NCI-H1417 (cell line): ENCODE results near the gene ANKRD37.
A peak's percentile ranks its signal among the peaks of the same experiment; 100 is the strongest.

Experiments
- DNase-seq, 3 experiments: peaks; one replicate each; lab custom pipeline; 2025; lab: John Stamatoyannopoulos, UW

ANKRD37 gene

GRCh38 chr4:185380320-185380719 lies 16.3 kb upstream of the ANKRD37 start:
- no peak for DNase-seq

GRCh38 chr4:185381288-185382196 lies 15.1 kb upstream of the ANKRD37 start:
- DNase-seq, result no peak

- no peak for DNase-seq
These were observed 13.9 kb upstream of the ANKRD37 start for GRCh38 chr4:185382754-185383153.

GRCh38 chr4:185383451-185383850 lies 13.2 kb upstream of the ANKRD37 start:
- DNase-seq, result no peak

- DNase-seq, result no peak
These were observed 12.6 kb upstream of the ANKRD37 start for GRCh38 chr4:185384061-185384460.

- DNase-seq, result no peak
These were observed 11.7 kb upstream of the ANKRD37 start for GRCh38 chr4:185384930-185385331.

- DNase-seq, result no peak
These were observed 8.7 kb upstream of the ANKRD37 start for GRCh38 chr4:185387957-185388356.

GRCh38 chr4:185390941-185391340 lies 5.7 kb upstream of the ANKRD37 start:
- DNase-seq, result no peak

GRCh38 chr4:185392156-185392555 lies 4.5 kb upstream of the ANKRD37 start:
- no peak for DNase-seq

GRCh38 chr4:185394568-185395237 lies 1.9 kb upstream of the ANKRD37 start:
- peak in 2 of 3 experiments; percentile 31 to 68 for DNase-seq

GRCh38 chr4:185395238-185395955 lies 1.2 kb upstream of the ANKRD37 start, which contains the start of gene LRP2BP:
LRP2BP (minus strand) TSS chr4:185395924; CDS start chr4:185378186, 17,738 bp downstream.
- peak in 1 of 3 experiments; percentile 68 for DNase-seq

- DNase-seq, result peak; percentile 94 to 99 (median 97)
These were observed 501 bp upstream of the ANKRD37 start for GRCh38 chr4:185395956-185396723.

GRCh38 chr4:185398618-185399017 lies 2.0 kb downstream of the ANKRD37 start:
- no peak for DNase-seq

GRCh38 chr4:185399466-185399865 lies 2.8 kb downstream of the ANKRD37 start:
- DNase-seq, result peak in 1 of 3 experiments; percentile 52

GRCh38 chr4:185404031-185404430 lies 7.4 kb downstream of the ANKRD37 start:
- DNase-seq, result peak in 2 of 3 experiments; percentile 1 to 62

- DNase-seq, result no peak
These were observed 8.8 kb downstream of the ANKRD37 start for GRCh38 chr4:185405296-185405999.

GRCh38 chr4:185408432-185408831 lies 11.8 kb downstream of the ANKRD37 start:
- no peak for DNase-seq

GRCh38 chr4:185411849-185412248 lies 15.2 kb downstream of the ANKRD37 start:
- DNase-seq, result no peak

- DNase-seq, result no peak
These were observed 15.8 kb downstream of the ANKRD37 start for GRCh38 chr4:185412412-185412811.

- no peak for DNase-seq
These were observed 20.3 kb downstream of the ANKRD37 start for GRCh38 chr4:185416955-185417354.
